GM12864 (cell line): ENCODE results near the gene FKBP2.

Experiments used
- DNase-seq: peaks from one replicate; pipeline ENCODE4 v3.0.0-alpha.2; 2011; ENCODE audit warnings: low read depth
- H3K4me3 ChIP-seq: 2 replicates; pipeline ENCODE4 v1.5.1; 2011; ENCODE audit warnings: mild to moderate bottlenecking, low read depth, low read length, control low read depth
- TF ChIP-seq, protein P1 (sequence below): IDR thresholded peaks from 2 replicates; pipeline ENCODE4 v1.5.1; 2011; ENCODE audit warnings: low read depth, mild to moderate bottlenecking, moderate library complexity, low read length, control low read depth, inconsistent platforms; ENCODE audit errors: missing control alignments

Gene FKBP2

DNA sequence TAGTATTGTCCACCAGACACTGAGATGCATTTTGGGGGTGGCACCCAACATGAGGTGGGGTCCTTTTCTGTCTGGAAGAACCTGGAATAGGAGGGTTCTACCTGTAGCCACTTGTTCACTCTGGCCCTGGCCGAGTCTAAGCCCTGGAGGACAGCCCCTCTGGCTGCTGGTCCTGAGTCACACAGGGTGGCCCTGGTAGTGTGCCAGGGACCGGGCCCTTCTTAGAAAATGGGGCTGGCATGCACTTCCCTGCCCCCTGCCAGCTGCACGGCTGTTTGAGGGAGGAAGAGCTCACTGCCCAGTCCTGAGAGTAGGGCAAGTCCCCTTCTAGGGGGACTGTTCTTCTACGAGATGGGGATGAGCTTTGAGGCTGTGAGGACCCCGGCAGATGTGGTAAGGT is 12.6 kb downstream of the FKBP2 start:
- no peak for DNase-seq
- TF ChIP-seq, protein P1, sequence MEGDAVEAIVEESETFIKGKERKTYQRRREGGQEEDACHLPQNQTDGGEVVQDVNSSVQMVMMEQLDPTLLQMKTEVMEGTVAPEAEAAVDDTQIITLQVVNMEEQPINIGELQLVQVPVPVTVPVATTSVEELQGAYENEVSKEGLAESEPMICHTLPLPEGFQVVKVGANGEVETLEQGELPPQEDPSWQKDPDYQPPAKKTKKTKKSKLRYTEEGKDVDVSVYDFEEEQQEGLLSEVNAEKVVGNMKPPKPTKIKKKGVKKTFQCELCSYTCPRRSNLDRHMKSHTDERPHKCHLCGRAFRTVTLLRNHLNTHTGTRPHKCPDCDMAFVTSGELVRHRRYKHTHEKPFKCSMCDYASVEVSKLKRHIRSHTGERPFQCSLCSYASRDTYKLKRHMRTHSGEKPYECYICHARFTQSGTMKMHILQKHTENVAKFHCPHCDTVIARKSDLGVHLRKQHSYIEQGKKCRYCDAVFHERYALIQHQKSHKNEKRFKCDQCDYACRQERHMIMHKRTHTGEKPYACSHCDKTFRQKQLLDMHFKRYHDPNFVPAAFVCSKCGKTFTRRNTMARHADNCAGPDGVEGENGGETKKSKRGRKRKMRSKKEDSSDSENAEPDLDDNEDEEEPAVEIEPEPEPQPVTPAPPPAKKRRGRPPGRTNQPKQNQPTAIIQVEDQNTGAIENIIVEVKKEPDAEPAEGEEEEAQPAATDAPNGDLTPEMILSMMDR = no peak
- H3K4me3 ChIP-seq = no peak overlapping the region

GRCh38 chr11:64254326-64254725 is 13.4 kb downstream of the FKBP2 start:
- H3K4me3 ChIP-seq = no peak overlapping the region
- DNase-seq = no peak
- TF ChIP-seq, protein P1 = no peak

DNA sequence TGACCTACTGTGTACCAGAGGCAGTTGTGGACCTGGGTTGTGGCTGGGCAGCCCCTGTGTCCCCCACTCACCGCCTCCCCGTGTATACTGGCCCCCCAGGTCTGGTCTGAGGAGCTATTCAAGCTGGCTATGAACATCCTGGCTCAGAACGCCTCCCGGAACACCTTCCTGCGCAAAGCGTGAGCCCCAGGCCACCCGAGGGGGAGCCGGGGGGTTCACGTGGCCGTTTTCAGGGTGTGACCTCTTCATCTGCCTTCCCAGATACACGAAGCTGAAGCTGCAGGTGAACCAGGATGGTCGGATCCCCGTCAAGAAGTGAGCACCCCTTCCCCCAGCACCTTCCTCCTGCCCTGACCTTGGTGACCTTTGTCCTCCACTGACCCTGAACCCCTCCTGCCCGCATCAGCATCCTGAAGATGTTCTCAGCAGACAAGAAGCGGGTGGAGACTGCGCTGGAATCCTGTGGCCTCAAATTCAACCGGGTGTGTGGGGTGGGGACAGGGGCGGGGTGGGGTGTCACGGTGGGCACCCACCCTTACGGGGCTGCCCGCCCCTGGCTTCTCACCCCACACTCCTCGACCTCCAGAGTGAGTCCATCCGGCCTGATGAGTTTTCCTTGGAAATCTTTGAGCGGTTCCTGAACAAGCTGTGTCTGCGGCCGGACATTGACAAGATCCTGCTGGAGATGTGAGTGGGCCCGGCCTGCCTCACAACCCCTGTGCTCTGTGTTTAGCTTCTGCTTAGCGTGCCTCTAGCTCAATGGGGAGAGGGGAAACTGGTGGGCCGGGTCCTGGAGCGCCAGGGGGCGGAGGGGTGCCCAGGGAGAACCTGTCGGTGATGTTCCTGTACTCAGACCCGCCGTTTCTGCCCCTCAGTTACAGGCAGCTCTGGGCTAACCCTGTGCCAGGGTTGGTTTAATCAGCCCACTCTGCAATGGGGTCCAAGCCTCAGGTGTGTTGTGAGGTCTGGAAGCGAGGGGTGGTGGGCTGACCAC is 14.5 kb downstream of the FKBP2 start:
- TF ChIP-seq, protein P1 = no peak
- DNase-seq = no peak
- no peak overlapping the region for H3K4me3 ChIP-seq

GRCh38 chr11:64256300-64256699 is 15.4 kb downstream of the FKBP2 start:
- no peak overlapping the region for H3K4me3 ChIP-seq
- TF ChIP-seq, protein P1 = no peak
- DNase-seq = no peak

GRCh38 chr11:64258356-64258755 is 17.5 kb downstream of the FKBP2 start:
- no peak overlapping the region for H3K4me3 ChIP-seq
- DNase-seq = no peak
- TF ChIP-seq, protein P1 = no peak

DNA sequence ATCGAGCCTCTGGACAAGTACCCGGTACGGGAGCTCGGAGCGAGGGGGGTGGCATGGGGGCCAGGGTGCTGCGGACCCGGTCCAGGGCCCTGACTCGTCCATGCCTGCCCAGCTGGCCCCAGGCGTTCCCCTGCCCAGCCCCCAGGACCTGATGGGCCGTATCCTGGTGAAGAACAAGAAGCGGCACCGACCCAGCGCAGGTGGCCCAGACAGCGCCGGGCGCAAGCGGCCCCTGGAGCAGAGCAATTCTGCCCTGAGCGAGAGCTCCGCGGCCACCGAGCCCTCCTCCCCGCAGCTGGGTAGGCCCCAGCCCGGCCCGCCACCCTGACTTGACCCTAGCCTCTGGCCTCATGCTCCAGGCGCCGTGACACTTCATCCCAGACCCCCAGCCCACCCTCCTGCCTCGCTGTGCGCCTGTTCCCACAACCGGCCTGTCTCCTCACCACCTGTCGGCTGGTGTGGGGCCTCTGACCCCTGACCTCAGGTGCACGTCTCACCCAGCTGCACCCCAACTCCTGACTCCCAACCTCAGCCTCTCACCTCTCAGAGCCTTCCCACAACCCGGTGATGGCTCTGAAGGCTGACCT is 18.1 kb downstream of the FKBP2 start:
- TF ChIP-seq, protein P1 = no peak
- H3K4me3 ChIP-seq = no peak overlapping the region
- DNase-seq = no peak
